NCI-H187 treated with DMSO at 0.1 percent for 48 hours (cell line): ENCODE measurements around the gene RASL12.
"Not testable (repeated sequence)": the region's sequence is repeated elsewhere in the genome, so short reads cannot be mapped to it uniquely, and the experiment has no call there.

Experiments
- DNase-seq: peaks from one replicate; lab custom pipeline; 2025; lab: John Stamatoyannopoulos, UW

RASL12 gene

DNA sequence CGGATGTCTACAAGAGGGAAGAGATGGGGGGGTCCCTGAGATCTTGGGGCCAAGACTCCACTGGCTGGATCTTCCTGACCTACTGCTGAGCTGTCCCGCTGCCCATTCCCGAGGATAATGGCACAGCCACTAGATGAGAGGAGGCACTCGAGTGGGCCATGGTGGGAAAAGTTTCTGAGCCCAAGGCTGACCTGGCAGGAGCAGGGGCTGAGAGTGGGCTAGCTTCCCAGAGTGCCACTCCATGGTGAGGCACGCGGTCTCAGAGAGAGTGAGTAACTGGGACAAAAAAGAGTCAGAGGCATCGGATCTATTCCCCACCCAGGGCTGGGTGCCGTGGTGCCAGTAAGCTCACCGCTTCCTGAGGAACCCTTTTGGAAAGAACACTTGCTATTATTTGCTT is 11.7 kb downstream of the RASL12 start:
- no peak for DNase-seq

DNA sequence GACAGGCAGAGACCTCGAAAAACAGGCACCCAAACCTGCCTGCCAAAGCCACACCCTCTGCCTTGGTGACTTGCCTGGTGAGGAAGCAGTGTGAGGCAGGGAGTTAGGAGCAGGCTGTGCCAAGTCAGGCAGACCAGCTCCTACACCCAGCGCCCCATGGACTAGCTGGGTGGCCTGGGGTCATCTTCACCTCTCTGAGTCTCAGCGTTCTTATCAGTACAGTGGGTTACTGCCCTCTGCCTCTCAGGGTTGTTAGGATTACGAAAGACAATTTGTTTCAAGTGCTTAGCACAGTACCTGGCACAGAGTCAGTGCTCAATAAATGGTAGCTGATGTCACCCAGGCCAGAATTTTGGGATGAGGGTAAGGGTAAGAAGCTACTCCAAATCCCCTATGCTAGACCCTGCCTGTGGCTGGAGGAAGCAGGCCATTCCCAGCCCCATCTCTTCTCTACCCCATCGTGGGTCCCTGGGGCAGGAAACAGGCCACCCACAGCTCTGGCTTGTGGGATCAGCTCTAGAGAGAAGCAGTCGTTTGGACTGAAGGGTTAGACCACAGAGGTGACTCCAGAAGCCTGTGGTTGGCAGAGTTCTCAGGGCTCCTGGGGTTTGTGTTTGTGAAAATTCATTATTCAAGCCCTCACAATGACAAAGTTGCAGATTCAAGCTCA is 12.5 kb downstream of the RASL12 start:
- no peak for DNase-seq

- no peak for DNase-seq
These were observed 13.2 kb downstream of the RASL12 start for GRCh38 chr15:65054333-65055200.

GRCh38 chr15:65052956-65053355 is 14.8 kb downstream of the RASL12 start:
- no peak for DNase-seq

- no peak for DNase-seq
These were observed 16.5 kb downstream of the RASL12 start for GRCh38 chr15:65051266-65051665.

DNA sequence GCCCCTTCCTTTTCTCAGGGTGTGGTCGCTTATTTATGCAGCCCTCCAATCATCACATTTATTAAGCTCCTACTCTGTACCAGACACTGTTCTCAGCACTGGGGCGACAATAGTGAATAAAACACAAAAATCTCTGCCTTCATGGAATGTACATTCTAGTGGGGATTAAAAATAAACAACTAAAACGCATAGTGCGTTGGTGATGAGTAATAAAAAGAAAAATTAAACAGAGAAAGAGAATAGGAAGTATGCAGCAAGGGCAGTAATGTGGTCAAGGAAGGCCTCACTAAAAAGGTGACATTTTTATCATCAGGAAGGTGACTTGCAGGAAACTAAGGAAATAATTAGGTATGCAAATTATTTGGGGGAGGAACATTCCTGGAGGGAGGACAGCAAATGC is 17.5 kb downstream of the RASL12 start:
- no peak for DNase-seq

- peak; percentile 44 for DNase-seq
These were observed 18.4 kb downstream of the RASL12 start for GRCh38 chr15:65049418-65049840.

DNA sequence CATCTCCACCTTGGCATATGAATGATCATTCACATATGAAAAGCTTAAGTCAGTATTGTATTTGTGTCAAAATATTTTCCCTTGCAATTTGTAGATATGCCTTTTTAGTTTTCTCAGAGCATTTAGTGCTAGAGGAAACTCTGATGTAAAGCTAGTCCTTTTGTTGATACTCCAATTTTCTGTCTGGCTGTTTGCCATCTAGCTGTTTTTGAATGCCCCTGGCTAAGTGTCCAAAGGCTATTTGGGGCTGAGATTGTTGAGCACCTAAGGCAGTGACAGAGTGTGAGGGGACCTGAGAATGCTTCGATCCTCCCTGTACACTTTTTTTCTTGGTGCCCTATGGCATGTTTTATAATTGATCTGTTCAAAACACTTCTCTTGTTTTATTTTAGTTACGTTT is 19.6 kb downstream of the RASL12 start:
- DNase-seq: no peak

DNA sequence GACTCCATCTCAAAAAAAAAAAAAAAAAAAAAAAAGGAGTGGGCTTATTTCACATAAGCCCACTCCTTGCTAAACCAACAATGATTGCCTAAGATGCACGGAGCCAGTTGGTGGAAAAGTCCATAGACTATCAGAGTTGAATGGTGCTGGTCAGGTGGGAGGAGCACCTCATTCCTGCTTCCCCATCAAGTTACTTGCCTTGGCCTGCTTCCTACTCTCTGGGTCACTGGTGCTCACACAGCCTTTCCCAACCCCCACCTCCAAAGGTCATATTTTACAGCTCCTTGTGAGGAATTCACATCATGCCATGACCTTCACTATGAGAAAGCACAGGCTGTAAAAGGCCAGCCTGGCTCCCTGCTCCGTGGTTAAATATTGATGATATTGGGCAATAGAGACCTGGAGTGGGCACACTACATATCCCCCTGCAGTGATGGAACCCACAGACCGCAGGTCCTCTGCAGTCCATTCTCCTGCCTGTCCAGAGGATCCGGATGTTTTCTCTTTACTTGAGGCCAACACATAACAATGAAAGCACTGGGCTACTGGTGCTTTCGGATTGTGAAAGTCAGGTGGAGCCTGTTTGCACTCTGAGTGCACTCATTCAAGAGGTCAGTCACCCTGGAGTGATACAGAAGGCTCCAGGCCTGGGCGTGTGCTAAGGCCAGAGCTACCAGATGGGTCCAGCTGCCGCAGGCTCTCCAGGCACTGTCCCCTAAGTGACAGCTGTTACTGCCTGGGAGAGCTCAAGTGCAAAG is 22.9 kb downstream of the RASL12 start, which contains the start of gene SLC51B:
SLC51B (plus strand) TSS at position 664 of the 758 bp plus-strand sequence. CDS start 4,618 bp downstream, outside the sequence.
- no peak for DNase-seq

GRCh38 chr15:65044218-65044617 is 23.6 kb downstream of the RASL12 start:
- not testable (repeated sequence) for DNase-seq

GRCh38 chr15:65042776-65043327 is 24.9 kb downstream of the RASL12 start:
- no peak for DNase-seq

DNA sequence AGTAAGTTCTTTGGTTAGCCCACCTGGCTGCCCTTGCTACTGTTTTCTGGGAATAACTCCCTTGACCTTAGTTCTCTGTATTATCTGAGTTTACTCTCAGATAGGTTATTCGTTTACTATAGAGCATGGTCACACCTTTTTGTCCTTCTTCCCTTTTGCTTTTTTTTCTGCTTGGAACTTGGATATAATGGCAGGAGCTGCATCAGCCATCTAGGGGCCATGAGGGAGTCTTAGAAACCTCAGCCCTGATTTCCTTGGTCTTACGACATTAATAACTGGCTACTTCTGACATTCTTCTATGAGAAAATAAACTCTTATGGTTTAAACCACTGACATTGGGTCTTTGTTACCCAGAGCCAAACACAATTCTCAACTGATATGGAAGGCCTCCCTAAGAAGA is 26.0 kb downstream of the RASL12 start:
- DNase-seq: no peak

DNA sequence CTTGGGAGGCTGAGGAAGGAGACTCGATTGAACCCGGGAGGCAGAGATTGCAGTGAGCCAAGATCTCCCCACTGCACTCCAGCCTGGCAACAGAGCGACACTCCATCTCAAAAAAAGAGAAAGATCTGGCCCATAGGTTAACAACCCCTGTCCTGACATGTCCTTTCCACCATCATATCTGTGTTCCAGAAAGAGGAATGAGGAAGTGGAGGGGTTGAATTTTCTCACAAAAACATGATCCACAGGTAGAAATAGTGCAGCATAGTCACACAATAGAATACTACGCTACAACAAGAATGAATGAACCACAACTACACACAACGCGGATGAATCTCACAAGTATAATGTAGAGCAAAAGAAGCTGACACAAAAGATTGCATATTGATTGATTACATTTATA is 27.3 kb downstream of the RASL12 start:
- DNase-seq: no peak

DNA sequence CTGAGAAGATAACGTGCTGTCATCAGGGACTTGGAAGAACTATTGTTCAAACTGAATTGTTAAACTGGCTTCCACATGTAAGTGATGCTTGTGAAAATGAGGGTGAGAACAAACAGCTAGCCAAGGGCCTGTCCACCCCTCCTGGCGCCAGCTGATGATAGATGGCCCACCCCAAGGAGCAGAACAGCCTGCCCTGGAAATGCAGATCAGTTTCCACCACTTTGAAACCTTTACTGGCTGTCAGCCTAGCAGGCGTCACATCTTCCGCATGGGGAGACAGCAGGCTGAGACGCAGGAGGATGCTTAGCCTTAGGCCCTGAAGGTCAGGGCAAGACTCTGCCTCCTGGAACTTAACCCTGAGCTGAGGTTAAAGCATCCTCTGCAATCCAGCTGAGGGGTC is 29.0 kb downstream of the RASL12 start:
- DNase-seq: no peak

DNA sequence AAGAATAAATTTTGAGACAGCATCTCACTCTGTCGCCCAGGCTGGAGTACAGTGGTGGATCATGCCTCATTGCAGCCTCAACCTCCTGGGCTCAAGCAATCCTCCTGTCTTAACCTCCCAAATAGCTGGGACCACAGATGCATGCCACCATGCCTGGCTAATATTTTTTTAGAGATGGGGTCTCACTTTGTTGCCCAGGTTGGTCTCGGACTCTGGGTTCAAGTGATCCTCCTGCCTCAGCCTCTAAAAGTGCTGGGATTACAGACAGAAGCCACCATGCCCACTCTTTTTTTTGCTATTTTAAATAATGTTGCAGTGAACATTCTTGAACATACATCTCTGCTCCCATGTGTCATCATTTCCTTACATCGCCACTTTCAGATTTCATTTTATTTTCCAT is 29.4 kb downstream of the RASL12 start:
- no peak for DNase-seq

GRCh38 chr15:65037309-65037708 is 30.5 kb downstream of the RASL12 start:
- no peak for DNase-seq

DNA sequence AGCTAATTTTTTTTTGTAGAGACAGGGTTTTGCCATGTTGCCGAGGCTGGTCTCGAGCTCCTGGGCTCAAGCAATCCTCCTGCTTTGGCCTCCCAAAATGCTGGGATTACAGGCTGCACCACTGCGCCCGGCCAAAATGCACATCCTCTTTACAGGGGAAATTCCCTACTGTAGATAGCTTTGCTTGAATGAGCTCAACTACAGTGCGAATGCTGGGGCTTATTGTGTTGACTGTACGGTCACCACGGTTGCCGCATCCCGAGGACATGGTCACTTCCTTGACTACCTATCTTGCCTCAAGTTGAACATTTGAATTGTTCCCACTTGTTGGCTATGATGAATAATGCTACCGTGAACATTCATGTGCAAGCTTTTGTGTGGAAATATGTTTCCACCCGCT is 33.1 kb downstream of the RASL12 start:
- DNase-seq: no peak

DNA sequence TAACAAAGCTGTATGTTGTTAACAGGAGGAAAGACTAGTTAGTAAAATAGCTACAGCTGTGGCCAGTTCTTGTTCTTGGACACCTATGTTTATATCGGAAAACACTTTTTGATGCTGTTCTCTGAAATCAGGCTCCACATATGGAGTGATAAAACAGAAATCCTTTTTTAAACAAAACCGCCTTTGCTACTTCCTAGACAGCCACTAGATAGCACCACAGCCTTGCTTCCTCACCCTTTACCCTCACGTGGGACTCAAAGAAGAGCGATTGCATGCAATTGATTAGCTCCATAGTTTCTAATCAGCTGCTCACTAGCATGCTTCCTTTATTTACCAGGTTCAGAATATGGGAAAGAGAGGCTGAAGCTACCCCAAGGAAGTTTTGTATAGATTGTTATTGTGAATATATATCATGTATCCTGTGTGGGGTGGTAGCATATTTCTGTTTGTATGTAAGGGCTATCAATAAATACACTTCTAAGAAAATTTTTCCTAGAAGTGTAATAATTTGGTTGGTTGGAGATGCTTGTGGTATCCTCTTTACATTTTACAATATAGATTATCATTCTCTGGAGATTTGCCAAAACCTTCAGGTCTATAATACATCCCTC is 34.0 kb downstream of the RASL12 start:
- no peak for DNase-seq

DNA sequence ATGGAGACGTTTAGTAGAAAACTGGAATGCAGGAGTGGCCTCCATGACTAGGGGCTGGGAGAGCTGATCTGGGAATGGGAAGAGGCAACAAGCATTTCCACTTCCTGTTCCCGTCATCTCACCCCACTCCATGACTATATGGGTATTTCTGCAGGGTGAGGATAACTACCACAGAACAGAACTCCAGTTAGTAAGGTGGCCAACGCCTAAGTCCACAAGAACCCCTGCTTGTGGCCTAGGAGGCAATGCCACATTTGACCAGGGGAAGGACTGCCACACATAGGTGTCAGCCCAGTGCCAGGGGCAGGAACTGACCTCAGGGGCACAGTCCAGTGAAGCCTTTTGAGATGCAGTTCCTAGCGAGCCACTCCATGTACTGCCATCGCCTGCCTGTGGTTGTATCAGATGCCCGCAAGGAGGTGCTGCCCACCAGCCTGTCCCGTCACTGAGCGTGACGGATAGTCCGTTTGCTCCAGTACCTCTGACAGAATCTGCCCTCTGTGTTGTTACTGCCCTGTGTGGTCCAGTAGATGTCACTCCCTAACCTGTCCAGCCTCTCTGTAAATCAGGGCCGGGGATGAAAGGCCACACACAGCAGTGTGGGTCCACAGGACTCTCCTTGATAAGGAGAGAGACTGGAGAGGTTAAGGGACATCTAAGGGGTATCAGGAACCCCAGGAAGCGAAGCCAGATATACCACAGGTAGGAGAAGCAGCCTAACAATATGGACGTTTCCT is 34.8 kb downstream of the RASL12 start:
- no peak for DNase-seq

GRCh38 chr15:65029736-65030208 is 38.0 kb downstream of the RASL12 start:
- no peak for DNase-seq
